Skeletal muscle satellite cell (primary cell): Measurements from ENCODE around the gene ZNF747.

Source experiments
- H3K27me3 ChIP-seq: 2 replicates; pipeline ENCODE4 v1.7.0; 2013; ENCODE audit warnings: low read length; ENCODE audit not compliant: control insufficient read depth, insufficient read depth
- H3K36me3 ChIP-seq: 2 replicates; pipeline ENCODE4 v1.7.0; 2013; ENCODE audit warnings: mild to moderate bottlenecking, control low read depth, low read length; ENCODE audit not compliant: insufficient read depth
- H3K4me1 ChIP-seq: 2 replicates; pipeline ENCODE4 v1.7.0; 2013; ENCODE audit warnings: low read length; ENCODE audit not compliant: control insufficient read depth, insufficient read depth
- H3K4me2 ChIP-seq: 2 replicates; pipeline ENCODE4 v1.7.0; 2013; ENCODE audit warnings: mild to moderate bottlenecking, low read length
- H3K4me3 ChIP-seq: 2 replicates; pipeline ENCODE4 v1.7.0; 2013; ENCODE audit warnings: low read length
- H3K9ac ChIP-seq: 2 replicates; pipeline ENCODE4 v1.7.0; 2013; ENCODE audit warnings: mild to moderate bottlenecking, low read depth, low read length, moderate library complexity
- H3K9me3 ChIP-seq: replicated peaks from 2 replicates; pipeline ENCODE4 v1.7.0; 2013; ENCODE audit warnings: mild to moderate bottlenecking, control low read depth, low read length

ZNF747 gene

GRCh38 chr16:30521476-30521872, 13.2 kb downstream of the ZNF747 start:
- Histone ChIP-seq H3K9me3 (no peaks in the 10 kb centered on the region), H3K36me3 (peaks cover 13% of the 10 kb centered on the region), H3K4me2 (no peak overlapping the region), H3K4me1 (peaks cover 4% of the 10 kb centered on the region), H3K27me3 (peaks cover 7% of the 10 kb centered on the region), H3K9ac (no peak overlapping the region), H3K4me3 (no peak overlapping the region)

DNA sequence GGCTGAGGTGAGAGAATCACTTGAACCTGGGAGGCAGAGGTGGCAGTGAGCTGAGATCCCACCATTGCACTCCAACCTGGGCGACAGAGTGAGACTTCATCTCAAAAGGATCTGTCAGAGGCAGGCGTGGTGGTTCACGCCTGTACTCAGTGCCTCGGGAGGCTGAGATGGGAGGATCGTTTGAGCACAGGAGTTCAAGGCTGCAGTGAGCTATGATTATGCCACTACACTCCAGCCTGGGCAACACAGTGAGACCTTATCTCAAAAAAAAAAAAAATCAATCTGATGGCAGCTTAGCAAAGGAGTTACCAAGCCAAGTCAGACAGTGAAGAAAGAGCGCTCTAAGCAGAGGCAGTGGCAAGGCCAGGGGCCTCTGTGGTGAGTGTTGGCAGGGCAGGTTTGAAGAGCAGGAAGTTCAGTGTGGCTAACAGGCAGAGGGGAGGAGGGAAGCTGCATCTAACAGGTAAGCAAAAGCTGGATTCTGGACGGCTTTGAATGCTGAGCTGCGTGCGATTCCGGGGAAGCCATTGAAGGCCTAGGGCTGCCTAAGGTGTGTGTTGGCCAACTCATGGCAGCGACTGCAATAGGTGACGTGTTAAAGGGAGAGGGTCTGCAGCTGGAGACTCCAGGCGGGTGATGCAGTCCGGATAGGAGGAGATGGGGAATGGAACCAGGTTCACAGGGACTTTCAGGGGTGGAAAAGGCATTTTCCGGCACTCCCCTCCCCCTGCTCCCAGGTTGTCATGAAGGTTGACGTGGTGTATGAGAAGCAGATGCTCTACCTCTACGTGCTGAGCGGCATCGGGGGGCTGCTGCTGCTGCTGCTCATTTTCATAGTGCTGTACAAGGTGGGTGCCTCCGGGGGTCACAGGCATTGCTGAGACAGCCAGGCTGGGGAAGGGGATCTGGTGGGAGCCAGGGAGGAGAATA, 15.3 kb downstream of the ZNF747 start:
- no peak overlapping the region for H3K4me3 ChIP-seq
- peaks cover 12% of the 10 kb centered on the region for H3K27me3 ChIP-seq
- H3K9me3 ChIP-seq = no peaks in the 10 kb centered on the region
- H3K4me2 ChIP-seq = no peak overlapping the region
- no peak overlapping the region for H3K9ac ChIP-seq
- H3K4me1 ChIP-seq = no peaks in the 10 kb centered on the region
- peaks cover 4% of the 10 kb centered on the region for H3K36me3 ChIP-seq

DNA sequence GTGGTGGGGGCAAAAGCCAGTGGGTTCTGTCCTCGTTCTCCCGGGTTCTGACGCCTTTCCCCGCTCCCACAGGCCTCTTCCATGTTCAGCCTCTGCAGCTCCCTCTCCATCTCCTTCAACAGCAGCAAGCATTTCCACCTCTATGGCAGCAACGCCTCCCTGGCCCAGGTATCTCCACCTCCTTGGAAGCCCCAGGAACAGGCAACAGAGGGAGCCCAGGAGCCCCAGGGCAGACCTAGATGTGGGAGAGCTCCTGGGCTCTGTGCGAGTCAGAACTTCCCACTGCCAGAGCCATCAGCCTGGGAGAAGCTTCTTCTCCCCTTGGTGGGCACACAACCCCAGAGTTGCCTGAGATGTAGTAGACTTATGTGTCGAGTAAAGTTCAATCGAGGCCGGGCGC, 16.1 kb downstream of the ZNF747 start:
- Histone ChIP-seq H3K36me3 (no peaks in the 10 kb centered on the region), H3K9ac (no peak overlapping the region), H3K27me3 (peaks cover 17% of the 10 kb centered on the region), H3K4me1 (no peaks in the 10 kb centered on the region), H3K4me3 (no peak overlapping the region), H3K4me2 (no peak overlapping the region), H3K9me3 (no peaks in the 10 kb centered on the region)

DNA sequence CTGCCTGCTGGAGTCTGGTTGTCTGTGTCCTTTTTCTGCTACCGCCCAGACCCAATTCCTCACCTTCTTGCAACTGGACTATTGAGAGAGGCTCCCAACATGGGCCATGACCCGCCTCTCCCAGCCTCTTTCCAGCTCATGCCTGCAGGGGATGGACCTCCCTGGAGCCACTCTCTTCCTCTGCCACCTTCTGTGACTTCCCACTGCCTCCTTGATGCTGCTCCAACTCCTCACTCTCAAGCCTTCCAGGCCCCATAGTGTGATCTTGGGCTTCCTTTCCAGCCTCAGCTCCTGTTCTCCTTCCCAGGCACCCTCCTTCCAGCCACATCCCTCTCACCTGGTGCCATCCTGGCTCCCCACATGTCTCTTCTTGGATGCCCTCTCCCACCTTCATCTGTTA, 19.4 kb downstream of the ZNF747 start:
- H3K4me3 ChIP-seq = no peak overlapping the region
- H3K4me1 ChIP-seq = no peaks in the 10 kb centered on the region
- H3K9ac ChIP-seq = no peak overlapping the region
- no peak overlapping the region for H3K4me2 ChIP-seq
- peaks cover 31% of the 10 kb centered on the region for H3K27me3 ChIP-seq
- no peaks in the 10 kb centered on the region for H3K36me3 ChIP-seq
- H3K9me3 ChIP-seq = no peaks in the 10 kb centered on the region

- Histone ChIP-seq H3K4me2 (no peak overlapping the region), H3K9ac (no peak overlapping the region), H3K27me3 (peaks cover 25% of the 10 kb centered on the region), H3K9me3 (no peaks in the 10 kb centered on the region), H3K36me3 (no peaks in the 10 kb centered on the region), H3K4me3 (no peak overlapping the region), H3K4me1 (no peaks in the 10 kb centered on the region)
These were observed 23.1 kb downstream of the ZNF747 start for GRCh38 chr16:30511509-30511908.

DNA sequence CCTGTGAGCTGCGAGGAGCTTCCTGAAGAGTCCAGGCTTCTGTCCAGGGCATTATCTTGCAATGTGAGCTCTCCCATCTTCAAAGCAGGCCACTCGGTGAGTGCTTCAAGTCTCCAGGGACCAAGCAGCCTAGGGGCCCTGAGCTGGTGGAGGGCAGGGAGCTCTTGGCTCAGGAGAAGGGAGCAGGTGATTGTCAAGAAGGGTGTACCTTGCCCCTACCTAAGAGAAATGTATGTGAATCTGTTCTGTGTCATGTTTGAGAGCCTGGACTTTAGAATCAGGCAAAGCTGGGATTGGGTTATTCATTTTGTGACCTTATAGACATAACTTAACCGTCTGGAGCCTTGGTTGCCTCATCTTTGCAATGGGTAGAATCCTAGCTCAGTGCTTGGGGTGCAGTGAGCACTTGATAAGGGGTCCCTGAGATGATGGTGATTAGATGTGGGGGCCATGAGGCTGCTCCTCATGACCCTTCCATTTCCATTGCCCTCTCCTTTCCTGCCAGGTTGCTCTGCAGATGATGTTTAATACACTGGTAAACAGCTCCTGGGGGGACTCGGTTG, 24.2 kb downstream of the ZNF747 start:
- Histone ChIP-seq H3K4me1 (no peaks in the 10 kb centered on the region), H3K4me2 (no peak overlapping the region), H3K27me3 (peaks cover 24% of the 10 kb centered on the region), H3K9ac (no peak overlapping the region), H3K36me3 (no peaks in the 10 kb centered on the region), H3K9me3 (no peaks in the 10 kb centered on the region), H3K4me3 (no peak overlapping the region)

GRCh38 chr16:30509081-30509765, 25.4 kb downstream of the ZNF747 start:
- no peak overlapping the region for H3K9ac ChIP-seq
- H3K4me3 ChIP-seq = no peak overlapping the region
- peaks cover 28% of the 10 kb centered on the region for H3K27me3 ChIP-seq
- no peaks in the 10 kb centered on the region for H3K36me3 ChIP-seq
- no peaks in the 10 kb centered on the region for H3K9me3 ChIP-seq
- H3K4me2 ChIP-seq = no peak overlapping the region
- no peaks in the 10 kb centered on the region for H3K4me1 ChIP-seq

GRCh38 chr16:30503403-30504296, 31.0 kb downstream of the ZNF747 start:
- Histone ChIP-seq H3K4me1 (no peaks in the 10 kb centered on the region), H3K27me3 (peaks cover 16% of the 10 kb centered on the region), H3K9me3 (no peaks in the 10 kb centered on the region), H3K9ac (no peak overlapping the region), H3K4me3 (no peak overlapping the region), H3K36me3 (no peaks in the 10 kb centered on the region), H3K4me2 (no peak overlapping the region)

DNA sequence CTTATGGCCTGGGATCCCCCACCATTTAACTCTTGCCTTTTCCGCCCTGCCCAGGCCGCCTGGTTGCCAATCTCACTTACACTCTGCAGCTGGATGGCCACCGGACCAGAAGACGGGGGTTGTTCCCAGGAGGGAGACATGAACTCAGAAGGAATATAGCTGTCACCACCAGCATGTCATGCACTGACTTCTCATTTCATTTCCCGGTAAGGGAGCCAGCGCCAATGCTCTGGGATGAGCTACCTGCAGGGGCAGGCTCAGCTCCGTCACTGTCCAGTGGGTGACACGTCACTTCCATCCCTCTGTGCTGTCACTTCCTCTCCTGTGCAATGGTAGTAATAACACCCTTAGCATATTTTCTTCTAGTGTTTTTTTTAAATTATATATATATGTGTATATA, 35.4 kb downstream of the ZNF747 start:
- peaks cover 14% of the 10 kb centered on the region for H3K27me3 ChIP-seq
- H3K9me3 ChIP-seq = no peaks in the 10 kb centered on the region
- peak overlapping the region; percentile 59 for H3K4me2 ChIP-seq
- H3K36me3 ChIP-seq = no peaks in the 10 kb centered on the region
- H3K4me1 ChIP-seq = no peaks in the 10 kb centered on the region
- peak overlapping the region; percentile 64 for H3K4me3 ChIP-seq
- H3K9ac ChIP-seq = peak overlapping the region; percentile 41

- no peak overlapping the region for H3K4me2 ChIP-seq
- peaks cover 6% of the 10 kb centered on the region for H3K4me1 ChIP-seq
- no peaks in the 10 kb centered on the region for H3K36me3 ChIP-seq
- no peaks in the 10 kb centered on the region for H3K9me3 ChIP-seq
- peaks cover 11% of the 10 kb centered on the region for H3K27me3 ChIP-seq
- H3K4me3 ChIP-seq = no peak overlapping the region
- no peak overlapping the region for H3K9ac ChIP-seq
These were observed 39.9 kb downstream of the ZNF747 start for GRCh38 chr16:30494709-30495108.

DNA sequence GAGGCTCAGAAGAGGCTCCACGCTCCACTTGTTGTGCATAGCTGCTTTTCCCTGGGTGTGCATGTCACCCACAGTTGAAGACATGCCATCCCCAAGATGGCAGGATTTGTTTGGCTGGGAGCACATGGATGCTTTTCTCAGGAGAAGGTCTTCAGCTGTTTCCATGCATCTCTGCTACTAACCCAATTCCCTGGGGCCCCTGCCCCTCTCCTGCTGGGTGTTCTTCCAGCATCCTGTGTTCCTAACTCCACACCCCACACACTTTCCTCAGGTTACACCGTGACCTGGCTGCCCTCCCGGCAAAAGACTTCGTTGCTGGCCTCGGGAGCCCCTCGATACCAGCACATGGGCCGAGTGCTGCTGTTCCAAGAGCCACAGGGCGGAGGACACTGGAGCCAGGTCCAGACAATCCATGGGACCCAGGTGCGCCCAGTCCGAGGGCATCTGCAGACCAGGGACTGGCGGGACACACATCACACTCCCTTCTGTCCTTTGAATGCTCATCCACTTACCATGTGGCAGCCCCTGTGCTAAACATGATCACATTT, 40.6 kb downstream of the ZNF747 start:
- Histone ChIP-seq H3K36me3 (no peaks in the 10 kb centered on the region), H3K9me3 (no peaks in the 10 kb centered on the region), H3K4me3 (no peak overlapping the region), H3K9ac (no peak overlapping the region), H3K27me3 (peaks cover 11% of the 10 kb centered on the region), H3K4me1 (peaks cover 6% of the 10 kb centered on the region), H3K4me2 (no peak overlapping the region)
